ENCODE measurements around the gene CDKL4. TPM values are rescaled to one million over a fixed set of nuclear protein-coding genes. Genes with fewer than 3 reads are reported as not detected.

CDKL4 gene
- total RNA-seq, 4 donors from 2014 or later: 0.39 to 1.9 (median 1.4) TPM; not detected in 1

DNA sequence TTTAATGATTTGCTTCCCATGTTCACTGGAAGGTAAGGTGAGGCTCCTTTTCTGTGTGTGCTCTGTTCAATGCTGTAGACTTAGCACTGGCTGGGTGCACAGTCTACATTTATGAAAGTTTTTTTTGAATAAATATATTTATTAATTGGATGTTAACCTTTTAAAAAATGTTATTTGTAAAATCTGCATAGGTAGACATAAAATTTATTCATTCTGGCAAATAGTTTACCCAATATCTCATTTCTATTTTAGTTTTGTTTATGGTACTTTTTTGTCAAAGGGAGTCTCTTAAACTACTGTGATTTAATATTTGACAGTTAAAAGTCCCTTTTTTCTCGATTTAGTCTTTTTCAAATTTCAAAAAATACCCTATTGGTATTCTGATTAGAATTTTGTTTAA, 19.9 kb downstream of the CDKL4 start:
- ATAC-seq: no peak
- WGBS, 2 donors (ENCODE audit: low coverage in 1 of 2): 73 to 100% methylated on average over 1 of the region's 1 CpG
- TF ChIP-seq POLR2AphosphoS5 (IDR thresholded peaks at IDR 0.05) (no peak), EP300 (IDR thresholded peaks at IDR 0.05) (no peak), POLR2A (IDR thresholded peaks at IDR 0.05) (no peak)
- TF ChIP-seq, protein P1, sequence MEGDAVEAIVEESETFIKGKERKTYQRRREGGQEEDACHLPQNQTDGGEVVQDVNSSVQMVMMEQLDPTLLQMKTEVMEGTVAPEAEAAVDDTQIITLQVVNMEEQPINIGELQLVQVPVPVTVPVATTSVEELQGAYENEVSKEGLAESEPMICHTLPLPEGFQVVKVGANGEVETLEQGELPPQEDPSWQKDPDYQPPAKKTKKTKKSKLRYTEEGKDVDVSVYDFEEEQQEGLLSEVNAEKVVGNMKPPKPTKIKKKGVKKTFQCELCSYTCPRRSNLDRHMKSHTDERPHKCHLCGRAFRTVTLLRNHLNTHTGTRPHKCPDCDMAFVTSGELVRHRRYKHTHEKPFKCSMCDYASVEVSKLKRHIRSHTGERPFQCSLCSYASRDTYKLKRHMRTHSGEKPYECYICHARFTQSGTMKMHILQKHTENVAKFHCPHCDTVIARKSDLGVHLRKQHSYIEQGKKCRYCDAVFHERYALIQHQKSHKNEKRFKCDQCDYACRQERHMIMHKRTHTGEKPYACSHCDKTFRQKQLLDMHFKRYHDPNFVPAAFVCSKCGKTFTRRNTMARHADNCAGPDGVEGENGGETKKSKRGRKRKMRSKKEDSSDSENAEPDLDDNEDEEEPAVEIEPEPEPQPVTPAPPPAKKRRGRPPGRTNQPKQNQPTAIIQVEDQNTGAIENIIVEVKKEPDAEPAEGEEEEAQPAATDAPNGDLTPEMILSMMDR (IDR thresholded peaks at IDR 0.05): no peak

DNA sequence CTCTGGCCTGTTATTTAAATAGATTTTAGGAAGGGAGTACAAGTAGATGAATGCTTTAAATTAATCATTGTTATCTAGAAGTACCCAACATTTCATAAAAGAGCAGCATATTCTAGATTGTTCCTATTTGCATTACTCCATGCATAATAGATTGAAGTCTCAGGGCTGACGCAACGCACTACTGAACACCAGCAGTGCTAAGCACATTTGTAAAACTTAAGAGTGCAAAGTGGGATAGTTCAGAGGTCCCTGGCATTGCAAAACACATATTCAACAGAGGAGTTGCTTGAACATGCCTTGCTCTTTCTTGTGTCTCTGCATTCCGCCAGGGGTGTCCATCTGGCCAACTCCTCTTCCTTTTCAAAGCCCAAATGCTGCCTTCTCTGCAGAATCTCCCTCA, 22.3 kb downstream of the CDKL4 start:
- no peaks in the 10 kb centered on the region for H3K9me3 ChIP-seq
- no peak overlapping the region for H3K4me3 ChIP-seq
- no peaks in the 10 kb centered on the region for H3K27me3 ChIP-seq
- no peaks in the 10 kb centered on the region for H3K4me1 ChIP-seq
- TF ChIP-seq EP300 (IDR thresholded peaks at IDR 0.05) (no peak), POLR2AphosphoS5 (IDR thresholded peaks at IDR 0.05) (no peak), POLR2A (IDR thresholded peaks at IDR 0.05) (no peak)
- TF ChIP-seq, protein P1 (IDR thresholded peaks at IDR 0.05): no peak
- H3K36me3 ChIP-seq: no peaks in the 10 kb centered on the region
- WGBS, 2 donors (ENCODE audit: low coverage in 1 of 2): 93 to 97% methylated on average over 3 of the region's 3 CpGs
- no peak overlapping the region for H3K27ac ChIP-seq
- ATAC-seq: no peak

More for the DNA sequence above, 19.9 kb downstream of the CDKL4 start:
- Histone ChIP-seq H3K27ac (no peak overlapping the region), H3K36me3 (no peaks in the 10 kb centered on the region), H3K4me3 (no peak overlapping the region), H3K9me3 (no peaks in the 10 kb centered on the region), H3K27me3 (no peaks in the 10 kb centered on the region), H3K4me1 (peaks cover 0 to 13% (median 0%) of the 10 kb centered on the region in 3 donors)

DNA sequence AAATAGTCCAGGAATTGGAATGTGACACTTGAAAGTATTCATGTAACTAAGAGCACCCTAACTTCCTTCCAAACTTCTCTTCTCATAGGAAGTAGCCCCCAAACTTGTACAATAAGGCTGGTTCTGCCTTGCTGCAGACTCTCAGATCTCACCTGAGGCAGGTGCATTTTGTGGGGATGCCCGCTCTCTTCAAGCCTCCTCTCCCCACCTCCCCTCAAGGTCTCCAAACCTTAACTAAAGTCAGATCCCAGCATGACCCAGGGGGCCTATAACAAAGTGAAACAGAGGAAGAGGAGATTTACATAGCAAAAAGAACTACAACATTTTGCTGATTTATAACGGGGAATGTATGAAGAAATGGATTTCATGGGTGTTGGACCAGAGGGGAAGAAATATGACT, 23.6 kb downstream of the CDKL4 start:
- 97 to 100% methylated on average over 1 to 2 of the region's 2 CpGs for WGBS, 2 donors (ENCODE audit: low coverage in 1 of 2)
- ATAC-seq: no peak
- no peaks in the 10 kb centered on the region for H3K27me3 ChIP-seq
- no peak overlapping the region for H3K27ac ChIP-seq
- no peak overlapping the region for H3K4me3 ChIP-seq
- TF ChIP-seq, protein P1 (IDR thresholded peaks at IDR 0.05): no peak
- TF ChIP-seq EP300 (IDR thresholded peaks at IDR 0.05): no peak
- TF ChIP-seq POLR2AphosphoS5 (IDR thresholded peaks at IDR 0.05): no peak
- no peak for TF ChIP-seq POLR2A (IDR thresholded peaks at IDR 0.05)
- H3K36me3 ChIP-seq: no peaks in the 10 kb centered on the region
- no peaks in the 10 kb centered on the region for H3K4me1 ChIP-seq
- H3K9me3 ChIP-seq: no peaks in the 10 kb centered on the region

DNA sequence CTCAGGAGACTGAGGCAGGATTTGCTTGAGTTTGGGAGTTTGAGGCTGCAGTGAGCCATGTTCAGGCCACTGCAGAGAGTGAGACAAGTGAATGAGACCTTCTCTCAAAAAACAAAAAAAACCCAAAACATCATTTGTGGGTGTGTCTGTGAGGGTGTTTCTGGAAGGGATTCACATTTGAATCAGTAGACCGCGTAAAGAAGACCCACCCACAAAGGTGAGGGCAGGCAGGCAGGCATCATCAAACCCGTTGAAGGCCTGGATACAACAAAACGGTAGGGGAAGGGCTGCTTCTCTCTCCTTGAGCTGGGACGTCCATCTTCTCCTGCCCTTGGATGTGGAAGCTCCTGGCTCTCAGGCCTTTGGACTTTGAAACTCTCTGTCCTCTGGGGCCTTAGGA, 25.4 kb downstream of the CDKL4 start:
- TF ChIP-seq POLR2AphosphoS5 (IDR thresholded peaks at IDR 0.05) (no peak), POLR2A (IDR thresholded peaks at IDR 0.05) (no peak), EP300 (IDR thresholded peaks at IDR 0.05) (no peak)
- TF ChIP-seq, protein P1 (IDR thresholded peaks at IDR 0.05): no peak
- H3K4me3 ChIP-seq: no peak overlapping the region
- no peak for ATAC-seq
- 80% methylated on average over 1 of the region's 5 CpGs for WGBS, 2 donors (ENCODE audit: low coverage in 1 of 2)
- H3K27me3 ChIP-seq: no peaks in the 10 kb centered on the region
- H3K9me3 ChIP-seq: no peaks in the 10 kb centered on the region
- H3K4me1 ChIP-seq: no peaks in the 10 kb centered on the region
- no peak overlapping the region for H3K27ac ChIP-seq
- no peaks in the 10 kb centered on the region for H3K36me3 ChIP-seq

DNA sequence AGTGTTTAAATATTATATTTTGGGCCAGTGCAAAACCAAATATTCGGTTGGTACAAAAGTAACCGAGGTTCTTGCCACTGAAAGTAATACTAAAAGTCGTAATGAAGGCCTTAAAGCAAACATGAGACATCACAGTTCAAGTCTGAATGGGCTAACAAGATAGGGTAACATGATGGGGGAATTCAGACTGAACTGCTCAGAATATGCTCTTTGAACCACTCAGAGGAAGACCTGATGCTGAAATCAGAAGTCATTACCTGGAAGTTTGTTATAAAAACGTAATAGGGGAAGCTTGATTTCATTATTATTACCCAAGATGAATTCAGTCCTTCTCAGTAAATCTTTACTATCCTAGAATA, 26.6 kb downstream of the CDKL4 start:
- Histone ChIP-seq H3K9me3 (no peaks in the 10 kb centered on the region), H3K4me1 (no peaks in the 10 kb centered on the region), H3K27me3 (no peaks in the 10 kb centered on the region), H3K27ac (no peak overlapping the region), H3K4me3 (no peak overlapping the region), H3K36me3 (no peaks in the 10 kb centered on the region)
- TF ChIP-seq EP300 (IDR thresholded peaks at IDR 0.05): no peak
- no peak for TF ChIP-seq POLR2AphosphoS5 (IDR thresholded peaks at IDR 0.05)
- no peak for TF ChIP-seq POLR2A (IDR thresholded peaks at IDR 0.05)
- TF ChIP-seq, protein P1 (IDR thresholded peaks at IDR 0.05): no peak
- WGBS, 2 donors (ENCODE audit: low coverage in 1 of 2): 75 to 81% methylated on average over 4 of the region's 4 CpGs
- no peak for ATAC-seq
